Measurements from ENCODE around the gene SBNO1. TPM values are rescaled to one million over a fixed set of nuclear protein-coding genes. Genes with fewer than 3 reads are reported as not detected.

Gene SBNO1
- total RNA-seq, 1 donor from 2014 or later, result 25.3 TPM

- intact Hi-C loops (cut with DNase I), result no loop called here
- no peak for DNase-seq (ENCODE audit: low spot score)
Measured at GRCh38 chr12:123283461-123283860, 81.2 kb downstream of the SBNO1 start.

DNA sequence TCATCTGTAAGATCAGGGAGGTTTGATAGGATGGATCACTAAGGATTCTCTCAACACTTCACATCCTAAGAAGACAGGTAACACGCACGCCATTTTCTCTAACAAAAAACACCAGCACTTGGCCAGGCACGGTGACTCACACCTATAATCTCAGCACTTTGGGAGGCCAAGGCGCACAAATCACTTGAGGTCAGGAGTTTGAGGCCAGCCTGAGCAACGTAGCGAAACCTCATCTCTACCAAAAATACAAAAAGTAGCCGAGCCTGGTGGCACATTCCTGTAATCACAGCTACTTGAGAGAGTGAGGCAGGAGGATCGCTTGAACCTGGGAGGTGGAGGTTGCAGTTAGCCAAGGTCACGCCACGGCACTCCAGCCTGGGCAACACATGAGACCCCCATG, 82.5 kb downstream of the SBNO1 start:
- intact Hi-C loops (cut with DNase I), result no loop called here
- no peak for DNase-seq (ENCODE audit: low spot score)

DNA sequence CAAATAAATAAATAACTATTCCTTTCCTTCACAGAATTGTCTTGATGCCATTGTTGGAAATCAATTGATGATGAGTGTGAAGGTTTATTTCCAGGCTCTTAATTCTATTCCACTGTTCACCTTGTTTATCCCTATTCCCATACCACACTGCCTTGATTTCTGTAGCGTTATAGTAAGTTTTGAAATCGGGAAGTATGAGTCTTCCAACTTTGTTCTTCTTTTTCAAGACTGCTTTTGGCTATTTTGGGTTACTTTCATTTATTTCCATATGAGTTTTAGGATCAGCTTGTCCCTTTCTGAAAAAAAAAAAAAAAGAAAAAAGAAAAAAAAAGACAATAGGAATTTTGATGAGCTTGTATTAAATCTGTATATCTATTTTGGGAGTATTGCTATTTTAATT, 83.7 kb downstream of the SBNO1 start:
- intact Hi-C loops (cut with DNase I), result no loop called here
- no peak for DNase-seq (ENCODE audit: low spot score)

GRCh38 chr12:123278101-123278627, 86.5 kb downstream of the SBNO1 start:
- intact Hi-C loops (cut with DNase I), result no loop called here
- DNase-seq (ENCODE audit: low spot score), result no peak

DNA sequence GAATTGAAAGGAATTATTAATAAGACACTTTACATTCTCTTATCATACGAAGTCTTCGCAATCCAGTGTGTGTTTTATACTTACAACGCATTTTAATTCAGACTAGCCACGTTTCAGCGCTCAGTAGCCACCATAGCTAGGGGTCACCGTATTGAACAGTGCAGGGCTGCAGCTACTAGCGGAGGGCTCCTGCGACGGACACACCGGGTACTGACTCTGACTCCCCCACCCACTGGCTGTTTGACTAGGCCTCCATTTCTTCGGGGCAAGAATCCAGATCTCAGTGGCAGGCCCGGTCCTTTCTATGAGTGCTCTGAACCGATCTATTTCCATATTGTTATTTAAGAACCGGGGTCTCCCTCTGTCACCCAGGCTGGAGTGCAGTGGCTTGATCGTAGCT, 91.5 kb downstream of the SBNO1 start:
- intact Hi-C loops (cut with DNase I), result no loop called here
- DNase-seq (ENCODE audit: low spot score), result no peak

DNA sequence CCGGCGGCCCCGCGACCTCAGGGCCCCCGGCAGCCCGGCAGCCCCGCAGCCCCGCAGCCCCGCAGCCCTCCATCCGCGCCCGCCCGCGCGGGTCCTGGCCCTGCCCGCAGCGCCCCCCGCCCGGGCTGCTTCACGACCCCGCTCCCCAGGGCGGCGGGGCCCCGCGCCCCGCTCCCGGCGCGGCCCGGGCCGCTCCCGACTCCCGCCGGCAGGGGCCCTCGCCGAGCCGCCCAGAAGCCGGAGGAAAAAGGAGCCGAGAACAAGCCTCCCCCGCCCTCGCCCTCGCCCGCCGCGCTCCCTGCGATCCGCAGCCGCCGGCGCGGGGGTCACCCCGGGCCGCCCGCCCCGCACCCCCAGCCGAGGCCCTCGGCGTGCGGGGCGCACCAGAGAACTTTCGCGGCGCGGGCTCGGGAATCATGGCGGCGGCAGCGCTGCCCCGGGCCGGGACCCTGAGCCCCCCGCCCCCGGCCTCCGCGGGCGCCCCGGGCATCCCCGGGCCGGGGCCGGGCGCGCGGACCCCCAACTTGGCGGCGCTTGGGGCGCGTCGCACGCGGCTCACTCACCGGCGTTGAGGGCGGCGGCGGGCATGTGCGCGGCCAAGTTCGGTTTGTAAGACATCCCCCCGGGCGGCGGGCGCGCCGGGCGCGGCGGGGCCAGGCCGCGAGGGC, 93.5 kb downstream of the SBNO1 start:
- DNase-seq (ENCODE audit: low spot score), result peak; percentile 91
- intact Hi-C loops (cut with DNase I), result no loop called here

- no peak for DNase-seq (ENCODE audit: low spot score)
- intact Hi-C loops (cut with DNase I), result no loop called here
Measured at GRCh38 chr12:123270214-123271000, 94.2 kb downstream of the SBNO1 start.

- intact Hi-C loops (cut with DNase I), result no loop called here
- DNase-seq (ENCODE audit: low spot score), result no peak
Measured at GRCh38 chr12:123269896-123270213, 94.8 kb downstream of the SBNO1 start.

GRCh38 chr12:123269395-123269892, 95.2 kb downstream of the SBNO1 start:
- peak; percentile 87 for DNase-seq (ENCODE audit: low spot score)
- intact Hi-C loops (cut with DNase I), result no loop called here

- DNase-seq (ENCODE audit: low spot score), result no peak
- intact Hi-C loops (cut with DNase I), result no loop called here
Measured at GRCh38 chr12:123268850-123269249, 95.8 kb downstream of the SBNO1 start.

- intact Hi-C loops (cut with DNase I), result no loop called here
- no peak for DNase-seq (ENCODE audit: low spot score)
Measured at GRCh38 chr12:123267991-123268843, 96.4 kb downstream of the SBNO1 start.

DNA sequence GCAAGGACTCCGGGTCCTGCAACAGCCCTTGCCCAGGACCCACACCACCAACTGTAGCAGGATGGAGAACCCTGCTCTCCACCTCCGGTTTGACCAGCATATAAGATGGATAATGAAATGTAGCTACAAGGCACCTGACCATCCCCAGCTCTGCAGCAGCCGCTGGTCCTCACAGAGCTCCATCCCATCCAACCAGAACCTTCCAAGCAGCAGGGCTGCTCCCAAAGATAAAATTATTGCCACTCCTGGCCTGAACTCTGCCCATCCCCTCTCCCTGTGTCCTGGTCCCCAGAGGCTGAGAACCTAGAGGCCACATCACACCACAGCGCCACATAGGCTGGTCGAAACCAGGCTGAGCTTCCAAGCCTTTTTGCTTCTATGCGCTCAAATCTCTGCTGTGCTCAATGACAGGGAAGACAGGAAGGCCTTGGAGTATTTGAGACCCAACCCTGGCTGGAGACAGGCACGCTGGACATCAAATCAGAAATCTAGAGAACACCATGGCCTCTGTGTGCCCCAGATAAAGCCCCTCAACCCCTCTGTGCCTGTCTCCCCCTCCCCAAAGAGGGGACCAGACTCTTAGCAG, 97.2 kb downstream of the SBNO1 start:
- DNase-seq (ENCODE audit: low spot score), result no peak
- intact Hi-C loops (cut with DNase I), result no loop called here

- intact Hi-C loops (cut with DNase I), result no loop called here
- DNase-seq (ENCODE audit: low spot score), result no peak
Measured at GRCh38 chr12:123266679-123267277, 97.9 kb downstream of the SBNO1 start.

DNA sequence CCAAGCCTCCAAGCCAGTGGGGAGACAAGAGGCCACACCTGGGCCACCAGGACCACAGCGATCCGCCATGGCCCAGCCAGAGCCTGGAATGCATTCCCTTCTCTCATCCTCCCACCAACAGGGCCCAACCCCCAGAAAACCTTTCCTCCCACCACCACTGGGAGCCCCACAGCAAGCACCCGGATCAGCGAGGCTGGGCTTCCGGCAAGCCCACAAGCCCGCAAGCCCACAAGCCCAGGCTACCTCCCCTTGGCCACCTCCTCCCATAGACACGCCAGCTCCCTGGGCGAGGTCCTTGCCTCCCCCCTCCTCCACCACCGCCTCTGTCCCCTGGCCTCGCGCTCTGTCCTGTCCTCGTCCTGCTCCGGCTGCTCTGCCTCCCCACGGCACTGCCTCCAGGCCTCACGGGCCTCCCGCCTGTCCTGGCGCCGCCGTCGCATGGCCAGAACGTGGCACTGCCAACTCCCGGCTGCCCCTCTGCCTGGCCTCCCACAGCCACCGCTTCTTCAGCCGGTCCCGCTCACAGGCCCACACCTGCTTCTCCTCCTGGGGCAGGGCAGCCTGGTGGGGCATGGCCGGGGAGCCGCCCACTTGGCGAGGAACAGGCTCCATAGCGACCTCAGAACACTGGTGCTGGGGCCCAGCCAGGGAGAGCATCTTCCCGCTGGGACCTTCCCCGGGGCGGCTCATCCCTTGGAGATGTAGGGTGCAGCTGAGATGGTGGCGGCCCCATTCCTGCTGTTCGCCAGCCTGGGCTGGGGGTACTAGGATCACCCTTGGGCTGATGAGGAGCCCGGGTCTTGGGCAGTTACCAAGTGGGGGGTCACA, 98.6 kb downstream of the SBNO1 start:
- intact Hi-C loops (cut with DNase I), result no loop called here
- DNase-seq (ENCODE audit: low spot score), result no peak

GRCh38 chr12:123264642-123265041, 100.0 kb downstream of the SBNO1 start:
- no peak for DNase-seq (ENCODE audit: low spot score)
- intact Hi-C loops (cut with DNase I), result no loop called here

DNA sequence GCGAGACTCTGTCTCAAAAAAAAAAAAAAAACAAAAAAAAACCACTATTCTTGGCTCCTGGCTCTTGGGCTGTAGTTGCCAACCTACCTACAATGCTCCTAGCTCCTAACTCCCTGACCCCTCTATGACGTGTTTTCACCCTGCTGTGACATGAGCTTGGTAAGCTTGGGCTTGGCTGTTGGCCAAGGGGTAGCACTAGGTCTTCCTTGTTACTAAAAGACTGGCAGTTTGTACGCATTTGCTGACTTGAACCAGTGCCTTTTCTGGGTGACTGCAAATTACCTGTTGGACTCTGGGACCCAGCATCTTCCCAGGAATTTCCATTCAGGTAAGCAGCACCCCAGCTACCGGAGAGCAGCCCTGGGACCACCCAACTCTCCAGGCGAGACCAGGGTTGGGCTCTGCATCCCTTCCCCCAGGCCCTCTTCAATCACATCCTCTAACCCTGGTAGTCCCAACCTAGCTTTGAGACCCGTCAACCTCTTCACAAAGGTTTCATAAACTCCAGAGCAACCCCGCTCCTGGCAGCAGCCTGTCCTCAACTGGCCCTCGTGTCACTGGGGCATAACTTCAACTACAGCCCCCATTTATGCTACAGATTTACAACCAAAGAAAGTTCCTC, 101.3 kb downstream of the SBNO1 start:
- DNase-seq (ENCODE audit: low spot score), result no peak
- intact Hi-C loops (cut with DNase I), result no loop called here

DNA sequence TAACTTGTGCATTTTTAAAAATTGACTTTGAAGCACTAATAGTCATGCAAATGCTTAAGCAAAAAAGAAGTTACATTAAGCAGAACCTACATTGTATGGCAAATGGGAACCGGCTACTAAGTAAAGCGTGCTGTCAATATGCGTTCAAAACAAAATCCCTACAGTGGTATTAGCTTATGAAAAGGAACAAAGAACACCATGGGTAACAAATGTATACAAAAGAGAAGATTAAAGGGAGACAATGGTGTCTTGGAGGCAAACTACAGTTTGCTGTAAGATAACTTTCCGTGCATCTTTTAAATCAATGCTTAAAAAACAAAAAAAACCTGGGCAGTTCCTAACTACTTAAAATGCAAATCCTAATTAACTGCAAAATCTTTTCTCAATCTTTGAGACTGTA, 103.5 kb downstream of the SBNO1 start:
- intact Hi-C loops (cut with DNase I), result no loop called here
- DNase-seq (ENCODE audit: low spot score), result no peak

GRCh38 chr12:123260081-123260480, 104.6 kb downstream of the SBNO1 start:
- DNase-seq (ENCODE audit: low spot score), result no peak
- intact Hi-C loops (cut with DNase I), result no loop called here
